CD4-positive, alpha-beta T cell treated with Interferon gamma for 1 hour (primary cell): ENCODE results near the gene PTPRG.
"Not testable (repeated sequence)": the region's sequence is repeated elsewhere in the genome, so short reads cannot be mapped to it uniquely, and the experiment has no call there.

Experiments
- DNase-seq: peaks from one replicate; pipeline ENCODE4 v3.0.0-alpha.2; 2020

Gene PTPRG

DNA sequence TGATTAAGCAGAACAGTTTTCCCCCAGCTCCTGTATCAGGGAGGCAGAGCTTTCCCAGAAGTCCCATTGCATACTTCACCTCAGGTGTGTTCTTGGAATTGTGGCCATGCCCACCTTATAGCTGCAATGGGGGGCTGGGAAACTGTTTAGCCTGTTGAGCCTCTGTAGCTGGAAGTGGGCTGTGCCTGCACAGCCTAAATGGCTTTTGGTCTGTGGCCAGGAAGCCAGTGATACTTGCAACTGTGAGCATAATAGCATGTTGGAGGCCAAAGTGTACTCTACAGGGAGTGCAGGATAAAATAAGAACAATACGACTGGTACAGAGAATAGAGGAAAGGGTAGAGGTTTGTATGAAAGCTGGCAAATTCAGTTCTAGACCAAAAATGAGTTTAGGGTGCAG lies 248.5 kb downstream of the PTPRG start:
- DNase-seq, result no peak

DNA sequence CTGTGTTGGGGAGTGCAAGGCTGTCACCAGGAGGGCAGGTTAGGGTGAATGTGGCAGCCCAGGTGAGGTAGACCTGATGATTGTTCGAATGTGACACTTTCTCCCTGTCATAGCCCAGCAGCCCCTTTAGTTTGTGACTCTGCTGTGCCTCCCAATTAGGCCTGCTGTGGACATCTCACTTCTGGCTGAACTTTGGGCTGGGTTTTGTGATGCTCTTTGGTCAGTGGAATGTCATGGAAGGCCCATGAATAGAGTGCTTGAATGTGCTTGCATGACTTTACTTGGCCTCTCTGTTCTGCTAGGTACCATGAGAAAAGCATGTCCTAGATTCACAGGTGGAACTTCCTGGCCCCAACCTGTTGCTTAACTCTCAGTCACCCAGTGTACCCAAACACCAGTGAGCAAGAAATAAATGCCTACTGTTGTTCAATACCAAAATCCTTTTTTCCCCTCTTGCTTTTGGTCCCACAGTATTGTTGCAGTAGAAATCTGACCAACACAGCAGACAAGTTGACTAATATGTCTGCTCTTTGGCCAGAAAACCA lies 249.7 kb downstream of the PTPRG start:
- DNase-seq, result no peak

DNA sequence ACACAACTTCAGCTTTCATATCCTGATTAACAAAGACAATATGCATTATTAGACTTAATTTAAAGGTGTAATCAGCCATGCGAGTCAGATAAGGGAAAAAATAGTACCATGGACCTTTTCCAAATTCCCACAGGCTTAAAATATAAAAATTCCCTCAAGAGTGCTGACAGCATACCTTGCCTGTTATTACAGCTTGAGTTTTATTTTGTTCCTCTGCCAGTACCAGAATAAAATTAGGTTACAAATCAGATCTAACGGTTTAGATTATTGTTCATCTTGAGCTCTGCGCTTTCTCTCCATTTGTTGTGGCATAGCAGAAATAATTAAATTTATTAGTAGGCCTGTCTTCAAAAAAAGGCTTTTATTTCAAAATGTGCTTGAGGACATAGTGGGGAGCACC lies 250.3 kb downstream of the PTPRG start:
- DNase-seq, result no peak

- DNase-seq, result no peak
Observed at GRCh38 chr3:61812085-61812484, 250.7 kb downstream of the PTPRG start.

DNA sequence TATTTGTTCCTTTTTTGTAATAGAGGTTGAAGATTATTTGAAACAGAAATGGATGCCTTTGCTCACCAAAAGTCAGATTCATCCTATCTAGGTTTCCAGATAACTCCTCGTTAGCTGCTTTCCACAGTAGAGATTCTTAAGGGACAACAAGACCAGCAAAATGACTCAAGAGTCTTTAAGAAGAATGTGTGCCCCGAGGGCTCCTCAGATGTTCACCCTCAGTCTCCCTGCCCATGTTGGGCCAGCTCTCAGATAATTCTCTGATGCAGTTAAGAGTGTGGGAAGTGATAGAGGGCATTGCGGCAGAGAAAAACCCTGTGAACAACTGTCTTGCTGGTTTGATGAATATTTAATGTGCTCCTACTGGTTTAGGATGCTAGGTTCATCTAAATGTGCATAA lies 251.1 kb downstream of the PTPRG start:
- DNase-seq, result no peak

- DNase-seq, result no peak
Observed at GRCh38 chr3:61813636-61814035, 252.3 kb downstream of the PTPRG start.

DNA sequence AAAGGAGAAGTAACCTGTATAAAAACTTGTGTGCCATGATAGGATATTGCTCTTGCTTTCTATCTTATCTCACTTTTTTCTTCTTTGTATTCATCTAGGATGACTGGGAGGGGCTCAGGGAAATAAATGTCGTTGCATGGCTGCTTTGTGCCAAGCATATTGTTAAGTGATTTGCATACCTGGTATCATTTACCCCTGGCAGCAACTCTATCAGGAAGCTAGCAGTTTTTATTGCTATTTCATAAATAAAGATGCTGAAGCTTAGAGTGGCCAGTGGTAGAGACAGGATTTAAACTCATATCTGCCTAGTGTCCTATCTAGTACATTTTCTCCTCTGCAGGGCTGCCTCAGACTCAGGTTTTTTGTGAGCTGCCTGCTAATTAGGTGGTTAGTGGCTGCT lies 253.3 kb downstream of the PTPRG start:
- DNase-seq, result no peak

DNA sequence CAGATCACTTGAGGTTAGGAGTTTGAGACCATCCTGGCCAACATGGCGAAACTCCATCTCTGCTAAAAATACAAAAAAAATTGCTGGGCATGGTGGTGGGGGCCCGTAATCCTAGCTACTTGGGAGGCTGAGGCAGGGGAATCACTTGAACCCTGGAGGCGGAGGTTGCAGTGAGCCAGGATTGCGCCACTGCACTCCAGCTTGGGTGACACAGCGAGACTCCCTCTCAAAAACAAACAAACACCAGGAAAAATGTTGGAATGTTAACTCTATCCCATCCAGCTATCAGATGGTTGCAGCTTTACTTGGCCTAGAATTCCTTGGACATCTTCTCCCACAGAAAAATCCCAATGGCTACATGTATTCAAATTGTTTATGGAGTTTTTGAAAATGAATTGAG lies 254.9 kb downstream of the PTPRG start:
- DNase-seq, result not testable (repeated sequence)

DNA sequence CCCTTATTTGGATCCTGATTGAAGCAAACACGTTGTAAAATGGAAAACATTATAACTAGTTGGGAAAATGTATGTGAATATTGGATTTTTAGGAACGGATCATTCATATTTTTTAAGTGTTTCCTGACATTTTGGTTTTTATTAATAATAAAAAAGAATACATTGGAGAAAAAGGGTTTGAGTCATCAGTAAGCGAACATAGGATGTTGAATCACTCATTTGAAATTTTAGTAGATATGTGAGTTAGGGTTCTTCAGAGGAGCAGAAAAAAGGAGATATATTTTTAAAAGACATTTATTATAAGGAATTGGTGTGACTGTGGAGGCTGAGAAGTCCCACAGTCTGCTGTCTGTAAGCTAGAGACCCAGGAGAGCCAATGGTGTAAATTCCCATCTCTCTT lies 258.5 kb downstream of the PTPRG start:
- no peak for DNase-seq

GRCh38 chr3:61820306-61820992 lies 259.1 kb downstream of the PTPRG start:
- DNase-seq, result no peak

DNA sequence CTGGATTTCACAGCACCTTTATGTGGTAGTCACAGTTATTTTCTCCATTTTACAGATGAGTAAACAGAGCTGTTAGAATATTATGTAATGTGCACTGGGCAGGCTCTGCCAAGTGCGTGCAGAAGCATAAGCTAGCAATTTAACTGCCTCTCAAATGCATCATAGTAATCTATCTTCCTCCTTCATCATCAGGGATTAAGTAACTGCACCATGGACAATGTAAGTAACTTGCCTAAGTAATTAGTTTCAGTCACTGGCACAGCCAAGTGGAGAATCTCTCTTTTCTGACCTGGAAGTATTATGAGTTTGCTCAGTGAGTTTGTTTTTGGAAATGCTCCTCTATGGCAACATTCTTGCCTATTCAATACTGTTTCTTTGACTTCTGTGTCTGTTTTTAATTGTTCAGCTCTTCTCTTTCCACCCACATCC lies 260.5 kb downstream of the PTPRG start:
- DNase-seq, result no peak

DNA sequence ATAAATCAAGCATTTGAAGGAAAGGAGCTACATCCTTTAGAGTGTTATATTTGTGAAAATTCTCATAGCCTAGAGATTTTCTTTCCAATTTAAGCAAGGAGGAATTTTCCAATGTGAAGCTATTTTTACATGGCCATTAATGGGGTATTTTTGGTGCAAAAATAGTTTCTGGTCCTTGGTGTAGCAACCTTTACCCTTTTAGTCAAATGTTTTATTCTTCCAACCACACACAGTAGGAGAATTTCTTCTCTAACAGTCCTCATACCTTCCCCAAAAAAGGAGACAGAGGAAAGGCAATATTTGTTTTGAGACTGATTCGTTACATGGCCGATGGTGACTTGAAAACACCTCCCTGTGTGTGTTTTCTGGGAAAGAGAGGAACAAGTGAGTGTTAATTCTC lies 261.2 kb downstream of the PTPRG start:
- DNase-seq, result no peak

GRCh38 chr3:61824553-61825135 lies 263.3 kb downstream of the PTPRG start:
- no peak for DNase-seq

DNA sequence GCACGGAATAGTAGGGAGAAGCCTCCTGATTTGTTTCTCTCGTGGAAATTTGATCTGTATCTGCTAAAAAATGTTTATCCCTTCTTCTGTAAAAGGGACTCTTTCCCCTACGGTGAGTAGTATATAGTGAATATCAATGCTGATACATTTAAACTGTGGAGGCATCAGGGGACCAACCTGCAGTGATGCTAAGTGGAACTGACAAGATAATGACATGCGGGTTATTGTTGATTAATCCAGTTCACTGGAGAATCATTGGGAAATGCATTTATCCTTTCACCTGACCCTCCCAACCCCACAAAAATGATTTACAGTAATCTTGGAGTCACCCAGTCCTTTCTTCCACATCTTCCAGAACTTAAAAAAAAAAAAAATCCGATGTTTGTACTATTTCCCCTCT lies 264.8 kb downstream of the PTPRG start:
- no peak for DNase-seq

DNA sequence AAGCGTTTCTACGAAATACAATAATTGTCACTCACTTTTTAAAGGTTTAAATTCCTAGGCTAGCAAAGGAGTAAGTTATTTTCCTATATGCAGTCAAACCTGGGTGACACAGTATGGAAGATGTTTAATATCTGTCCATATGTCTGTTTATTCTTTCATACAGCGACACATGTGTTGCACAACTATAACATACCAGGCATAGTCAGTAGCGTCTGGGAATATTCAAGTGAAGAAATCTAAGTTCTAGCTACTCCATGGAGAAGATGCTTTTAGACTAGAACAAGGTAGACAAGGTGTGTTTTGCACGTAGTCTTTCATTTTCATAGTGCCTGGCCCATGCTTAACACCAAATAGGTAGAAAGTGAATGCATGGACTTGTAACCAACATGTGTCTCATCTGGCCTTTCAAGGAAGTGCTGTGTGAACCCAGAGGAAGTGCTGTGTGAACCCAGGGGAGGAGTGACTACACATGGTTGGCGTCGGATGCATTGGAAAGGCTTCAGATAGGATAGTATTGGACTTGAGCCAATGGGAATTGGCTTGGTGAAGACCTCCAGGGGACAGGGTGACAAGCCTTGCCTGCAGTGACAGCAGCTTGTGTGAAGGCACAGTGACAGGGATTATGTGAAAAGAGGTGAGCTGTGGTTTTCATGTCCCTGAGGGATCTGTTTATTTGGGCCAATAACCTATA lies 267.0 kb downstream of the PTPRG start:
- DNase-seq, result no peak

DNA sequence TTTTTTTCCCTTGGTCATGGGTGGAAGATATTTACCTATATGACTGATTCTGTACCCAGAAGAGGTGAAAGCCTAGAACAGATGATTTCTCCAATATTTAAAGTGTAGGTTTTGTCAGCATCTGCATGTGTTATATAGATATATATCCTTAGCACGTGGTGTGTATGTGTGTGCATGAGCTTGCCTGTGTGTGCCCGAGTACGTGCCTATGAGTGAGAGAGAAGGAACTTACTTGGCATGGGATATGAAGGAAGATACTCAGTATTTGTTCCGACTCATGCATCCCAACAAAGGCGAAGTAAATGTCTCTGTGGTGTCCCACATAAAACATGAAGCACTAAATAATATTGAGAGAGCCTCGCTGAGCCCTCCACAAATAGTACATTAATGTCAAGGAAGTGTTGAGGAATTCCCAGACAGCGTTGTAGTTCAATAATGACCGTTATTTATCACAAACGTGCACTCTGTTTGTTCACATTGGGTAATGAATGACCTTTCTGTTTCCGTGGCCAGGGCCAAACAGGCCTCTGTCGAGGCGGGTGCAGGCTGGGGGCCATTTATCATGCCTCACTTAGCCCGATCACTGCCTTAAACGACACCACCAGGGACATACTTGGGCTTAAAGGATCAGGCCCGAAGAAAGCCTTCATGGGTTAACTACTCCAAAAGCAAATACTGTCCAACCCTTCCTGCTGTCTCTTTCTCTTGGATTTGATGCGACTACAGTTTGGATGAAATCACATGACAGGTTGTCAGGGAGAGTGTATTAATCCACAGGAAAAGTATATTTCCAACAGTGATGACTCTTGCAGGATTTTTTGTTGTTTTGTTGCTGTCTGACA lies 267.7 kb downstream of the PTPRG start:
- DNase-seq, result no peak

GRCh38 chr3:61829722-61830350 lies 268.5 kb downstream of the PTPRG start:
- no peak for DNase-seq

GRCh38 chr3:61831973-61832372 lies 270.6 kb downstream of the PTPRG start:
- DNase-seq, result no peak

GRCh38 chr3:61832375-61833229 lies 271.2 kb downstream of the PTPRG start:
- no peak for DNase-seq

GRCh38 chr3:61839256-61839655 lies 277.9 kb downstream of the PTPRG start:
- DNase-seq, result no peak

DNA sequence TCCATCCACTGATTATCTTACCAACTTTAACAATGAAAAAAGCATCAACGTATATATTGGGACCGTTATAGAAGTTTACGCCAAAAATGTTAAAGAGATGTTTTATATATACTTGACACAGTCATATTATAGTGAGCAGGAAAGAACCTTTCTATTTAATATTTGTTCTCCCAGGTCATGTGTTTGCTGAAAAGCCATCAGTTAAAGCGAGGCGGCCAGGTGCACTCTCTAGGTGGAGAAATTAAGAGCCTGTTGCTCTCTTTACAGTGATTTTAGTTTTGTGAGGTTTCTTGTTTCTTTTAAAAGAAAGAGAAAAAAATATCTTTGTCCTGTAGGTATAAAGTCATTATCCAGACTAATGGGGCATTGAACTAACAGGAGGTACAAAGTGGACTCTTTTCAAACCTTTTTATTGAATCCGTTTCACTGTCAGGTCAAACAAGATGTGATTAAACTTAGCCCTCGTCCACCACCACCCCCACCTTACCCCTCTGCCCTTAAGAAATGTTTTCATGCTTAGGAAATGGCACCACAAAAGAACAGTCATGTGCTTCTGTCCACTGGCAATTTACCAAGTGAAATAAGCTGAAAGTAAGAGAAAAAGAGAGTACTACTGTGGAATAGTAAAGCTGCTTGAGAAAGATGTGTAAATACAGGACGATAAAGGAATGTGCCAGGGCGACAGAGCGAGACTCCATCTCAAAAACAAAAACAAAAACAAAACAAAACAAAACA lies 279.9 kb downstream of the PTPRG start:
- no peak for DNase-seq
